RWPE2 (cell line): ENCODE data around the gene MOCOS.

Source experiments
- ATAC-seq: fragments of 200-7000 bp; cut with Tn5 transposase; 3 replicates; pipeline ENCODE4 v1.9.1; 2021; ENCODE audit warnings: low read depth
- DNase-seq: peaks from one replicate; pipeline ENCODE4 v3.0.0-alpha.2; 2020; ENCODE audit warnings: low spot score
- H3K27ac ChIP-seq: fragments of 450-650 bp; 2 replicates; pipeline ENCODE4 v1.5.1; 2017; ENCODE audit warnings: mild to moderate bottlenecking; ENCODE audit not compliant: poor library complexity, severe bottlenecking
- H3K27me3 ChIP-seq: fragments of 250-450 bp; sonication (Bioruptor Pico); 2 replicates; pipeline ENCODE4 v1.5.1; 2021; ENCODE audit warnings: mild to moderate bottlenecking, moderate library complexity; ENCODE audit not compliant: insufficient read depth, poor library complexity, severe bottlenecking
- H3K36me3 ChIP-seq: fragments of 250-450 bp; sonication (Bioruptor Pico); 2 replicates; pipeline ENCODE4 v1.5.1; 2020; ENCODE audit warnings: low read depth, mild to moderate bottlenecking, moderate library complexity
- H3K4me1 ChIP-seq: fragments of 250-450 bp; sonication (Bioruptor Pico); 2 replicates; pipeline ENCODE4 v1.5.1; 2021; ENCODE audit warnings: mild to moderate bottlenecking, moderate library complexity; ENCODE audit not compliant: insufficient read depth, poor library complexity, severe bottlenecking
- H3K4me3 ChIP-seq: fragments of 250-450 bp; sonication (Bioruptor Pico); 2 replicates; pipeline ENCODE4 v1.5.1; 2021; ENCODE audit warnings: mild to moderate bottlenecking, moderate library complexity; ENCODE audit not compliant: severe bottlenecking
- H3K9me3 ChIP-seq: fragments of 250-450 bp; sonication (Bioruptor Pico); 2 replicates; pipeline ENCODE4 v1.5.1; 2021; ENCODE audit warnings: mild to moderate bottlenecking, moderate library complexity; ENCODE audit not compliant: severe bottlenecking
- CTCF ChIP-seq: fragments of 450-650 bp; IDR thresholded peaks from one replicate; pipeline ENCODE4 v1.5.1; 2017; ENCODE audit warnings: mild to moderate bottlenecking, moderate library complexity; ENCODE audit not compliant: poor library complexity, severe bottlenecking

The MOCOS gene

GRCh38 chr18:36301884-36302283, 114.6 kb downstream of the MOCOS start:
- Histone ChIP-seq H3K4me3 (no peak overlapping the region), H3K27ac (peak overlapping the region; percentile 4), H3K4me1 (peaks cover 31% of the 10 kb centered on the region), H3K27me3 (no peaks in the 10 kb centered on the region), H3K9me3 (no peaks in the 10 kb centered on the region), H3K36me3 (no peaks in the 10 kb centered on the region)
- DNase-seq (no peak), ATAC-seq (no peak)
- no peak for TF ChIP-seq CTCF

GRCh38 chr18:36302676-36303075, 115.4 kb downstream of the MOCOS start:
- Histone ChIP-seq H3K9me3 (no peaks in the 10 kb centered on the region), H3K4me1 (peaks cover 34% of the 10 kb centered on the region), H3K27me3 (no peaks in the 10 kb centered on the region), H3K36me3 (no peaks in the 10 kb centered on the region), H3K27ac (peak overlapping the region; percentile 4), H3K4me3 (no peak overlapping the region)
- ATAC-seq (peak; percentile 24; the same call in 2 of the 3 replicates), DNase-seq (no peak)
- TF ChIP-seq CTCF, result no peak

- H3K27me3 ChIP-seq, result no peaks in the 10 kb centered on the region
- no peak for ATAC-seq
- no peaks in the 10 kb centered on the region for H3K36me3 ChIP-seq
- H3K4me1 ChIP-seq, result peaks cover 41% of the 10 kb centered on the region
- no peak overlapping the region for H3K4me3 ChIP-seq
- H3K27ac ChIP-seq, result no peak overlapping the region
- H3K9me3 ChIP-seq, result no peaks in the 10 kb centered on the region
- TF ChIP-seq CTCF, result no peak
- DNase-seq, result no peak
Measured at GRCh38 chr18:36303211-36303844, 116.0 kb downstream of the MOCOS start.

GRCh38 chr18:36304723-36305122, 117.4 kb downstream of the MOCOS start:
- no peaks in the 10 kb centered on the region for H3K9me3 ChIP-seq
- no peaks in the 10 kb centered on the region for H3K27me3 ChIP-seq
- ATAC-seq (no peak), DNase-seq (no peak)
- no peak overlapping the region for H3K27ac ChIP-seq
- no peak for TF ChIP-seq CTCF
- H3K36me3 ChIP-seq, result no peaks in the 10 kb centered on the region
- peaks cover 43% of the 10 kb centered on the region for H3K4me1 ChIP-seq
- H3K4me3 ChIP-seq, result no peak overlapping the region

GRCh38 chr18:36305375-36305774, 118.1 kb downstream of the MOCOS start:
- no peak for TF ChIP-seq CTCF
- Histone ChIP-seq H3K4me1 (peaks cover 50% of the 10 kb centered on the region), H3K4me3 (no peak overlapping the region), H3K27me3 (no peaks in the 10 kb centered on the region), H3K36me3 (no peaks in the 10 kb centered on the region), H3K27ac (no peak overlapping the region), H3K9me3 (no peaks in the 10 kb centered on the region)
- DNase-seq (no peak), ATAC-seq (no peak)
